Dedifferentiated amniotic fluid mesenchymal stem cell (primary cell): Measurements from ENCODE around the gene TRAP1.

Experiments used
- DNase-seq: peaks from one replicate; pipeline ENCODE4 v3.0.0-alpha.2; 2016; ENCODE audit errors: extremely low spot score

TRAP1 gene

GRCh38 chr16:3651461-3652372, 65.6 kb downstream of the TRAP1 start:
- DNase-seq = no peak

DNA sequence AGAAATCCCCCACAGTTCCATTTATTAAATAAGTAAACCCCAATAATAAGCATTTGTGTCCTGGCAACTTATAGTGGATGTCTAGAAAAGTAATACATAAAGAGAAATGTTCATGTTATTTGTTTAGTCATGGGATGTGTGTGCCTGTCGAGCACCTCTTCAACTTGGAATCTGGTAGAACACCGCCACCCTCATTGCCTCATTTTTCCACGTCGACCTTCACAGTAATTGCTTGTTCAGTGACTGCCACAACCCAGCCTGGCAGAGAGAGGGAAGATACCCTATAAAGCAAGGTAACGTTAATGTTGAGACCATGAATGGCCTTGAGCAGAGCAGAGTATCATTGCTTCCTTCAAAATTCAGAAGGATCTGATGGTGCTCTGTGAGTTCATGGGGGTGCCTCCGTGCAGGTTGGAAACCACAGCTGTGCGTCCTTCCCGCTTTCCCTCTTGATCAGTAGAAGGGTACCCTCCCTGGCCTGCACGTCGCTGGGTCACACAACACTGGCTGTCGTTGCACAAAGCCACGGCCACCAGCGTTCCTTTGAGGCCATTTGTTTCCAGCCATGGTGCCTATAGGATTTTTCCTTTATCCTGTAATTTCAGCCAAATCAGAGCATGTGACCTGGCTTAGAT, 66.6 kb downstream of the TRAP1 start:
- DNase-seq = no peak

DNA sequence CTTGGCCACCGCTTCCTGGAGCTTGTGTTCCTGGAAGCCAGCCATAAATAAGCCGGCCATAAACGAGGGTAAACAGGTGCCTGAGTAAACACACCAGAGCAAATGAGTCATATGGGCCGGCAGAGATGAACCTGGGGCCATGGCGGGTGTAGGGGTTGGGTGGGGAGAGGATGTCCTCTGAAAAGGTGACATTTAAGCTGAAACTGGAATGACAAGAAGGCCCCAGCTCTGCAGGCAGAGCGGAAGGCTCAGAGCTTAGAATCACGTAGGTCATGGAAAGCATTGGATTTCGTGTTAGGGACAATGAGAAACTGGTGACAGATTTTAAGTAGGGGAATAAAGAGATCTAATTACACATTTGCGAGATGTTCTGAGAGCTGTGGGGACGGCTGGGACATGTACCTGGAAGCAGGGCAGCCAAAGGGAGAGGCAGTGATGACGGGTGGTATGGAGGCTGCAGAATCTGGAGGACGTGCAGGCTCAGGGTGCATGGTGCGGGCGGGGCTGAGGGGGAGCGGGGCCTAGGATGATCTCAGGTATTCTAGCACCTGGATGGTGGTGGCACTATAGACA, 70.9 kb downstream of the TRAP1 start:
- no peak for DNase-seq

GRCh38 chr16:3645504-3646347, 71.6 kb downstream of the TRAP1 start:
- DNase-seq = no peak

- no peak for DNase-seq
These were observed 72.2 kb downstream of the TRAP1 start for GRCh38 chr16:3645108-3645503.

GRCh38 chr16:3643095-3643730, 74.1 kb downstream of the TRAP1 start:
- no peak for DNase-seq

DNA sequence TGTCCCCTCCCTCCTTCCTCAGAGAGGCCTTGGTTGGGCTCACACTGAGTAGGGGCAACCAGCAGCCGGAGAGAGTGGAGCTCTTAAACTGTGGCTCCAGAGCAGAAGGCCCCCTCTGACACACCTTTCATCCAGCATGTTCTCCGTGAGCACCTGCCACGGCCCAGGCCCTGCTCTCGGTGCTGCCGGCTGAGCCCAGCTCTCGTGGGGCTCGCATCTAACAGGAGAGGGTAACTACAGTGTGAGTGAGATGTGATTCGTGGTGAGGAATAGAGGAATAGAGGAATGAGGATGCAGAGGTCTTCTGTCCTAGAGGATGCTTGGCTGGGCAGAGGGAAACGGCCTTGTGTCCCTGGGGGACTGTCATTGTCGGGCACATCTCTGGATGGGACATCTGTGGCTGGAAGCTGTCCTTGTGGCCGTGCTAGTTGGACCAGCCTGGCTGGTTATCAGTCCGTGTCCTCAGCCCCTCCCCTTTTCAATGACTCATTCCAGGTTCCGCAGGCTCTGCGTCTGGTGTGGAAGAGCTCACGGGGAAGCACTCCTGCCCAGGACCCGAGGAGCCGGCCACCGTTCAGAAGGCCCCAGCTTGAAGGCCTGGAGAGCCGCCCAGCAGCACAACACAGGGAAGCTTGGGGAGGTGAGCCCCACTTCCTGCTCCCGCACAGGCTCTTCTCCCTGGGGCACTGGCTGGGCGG, 74.8 kb downstream of the TRAP1 start:
- no peak for DNase-seq

GRCh38 chr16:3641801-3642396, 75.4 kb downstream of the TRAP1 start:
- no peak for DNase-seq

DNA sequence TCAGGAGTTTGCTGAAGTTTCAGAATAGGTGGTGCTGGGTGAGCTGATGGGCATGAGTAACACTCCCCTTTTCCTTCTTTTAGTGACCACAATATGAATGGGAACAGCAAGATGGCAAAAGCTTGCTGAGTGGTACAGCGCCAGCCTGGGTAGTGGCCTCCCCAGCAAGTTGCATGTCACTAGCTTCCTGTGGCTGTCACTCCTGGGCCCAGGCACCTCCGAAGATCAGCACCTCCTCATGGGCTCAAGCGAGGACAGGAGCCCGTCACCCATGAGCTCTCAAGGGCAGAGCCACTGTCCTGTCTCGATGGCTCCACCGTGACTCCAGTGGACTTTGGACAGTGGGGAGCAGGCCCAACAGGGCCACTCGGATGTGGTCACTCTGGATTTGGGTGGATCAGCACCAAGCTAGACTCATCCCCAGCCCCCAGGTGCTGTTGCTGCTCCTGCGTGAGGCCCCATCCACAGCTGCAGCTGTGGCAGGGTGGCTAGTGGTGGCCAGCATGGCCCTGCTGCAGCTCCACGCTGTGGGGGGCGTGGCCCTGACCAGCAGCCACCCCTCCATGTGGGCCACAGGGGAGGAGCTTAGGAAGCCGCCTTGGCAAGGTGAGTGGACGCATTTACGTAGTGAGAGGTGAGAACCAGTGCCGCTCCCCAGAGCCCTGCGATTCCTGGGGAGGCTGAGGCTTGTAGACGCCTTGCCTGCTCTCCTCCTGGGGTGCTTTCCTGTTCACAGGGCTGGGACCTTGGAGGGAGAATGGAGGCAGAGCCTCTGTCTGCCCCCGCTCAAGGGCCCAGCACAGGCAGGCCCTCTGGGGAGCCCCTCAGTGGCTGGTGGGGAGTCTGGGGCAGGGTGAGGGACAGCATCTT, 76.5 kb downstream of the TRAP1 start:
- DNase-seq = no peak

- no peak for DNase-seq
These were observed 77.1 kb downstream of the TRAP1 start for GRCh38 chr16:3640207-3640606.

GRCh38 chr16:3638916-3639644, 78.2 kb downstream of the TRAP1 start:
- no peak for DNase-seq

- no peak for DNase-seq
These were observed 79.9 kb downstream of the TRAP1 start for GRCh38 chr16:3637371-3637923.

GRCh38 chr16:3625911-3626732, 91.2 kb downstream of the TRAP1 start:
- no peak for DNase-seq

GRCh38 chr16:3625331-3625730, 92.0 kb downstream of the TRAP1 start:
- DNase-seq = no peak

DNA sequence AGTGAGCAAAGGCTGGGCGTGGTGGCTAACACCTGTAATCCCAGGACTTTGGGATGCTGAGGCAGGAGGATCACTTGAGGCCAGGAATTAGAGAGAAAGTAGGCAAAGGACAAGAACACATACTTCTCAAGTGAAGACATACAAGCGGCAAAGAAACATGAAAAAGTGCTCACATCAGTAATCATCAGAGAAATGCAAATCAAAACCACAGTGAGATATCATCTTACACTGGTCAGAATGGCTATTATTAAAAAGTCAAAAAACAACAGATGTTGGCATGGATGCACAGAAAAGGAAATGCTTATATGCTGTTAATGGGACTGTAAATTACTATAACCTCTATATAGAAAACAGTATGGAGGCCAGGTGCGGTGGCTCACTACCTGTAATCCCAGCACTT, 93.7 kb downstream of the TRAP1 start:
- no peak for DNase-seq

DNA sequence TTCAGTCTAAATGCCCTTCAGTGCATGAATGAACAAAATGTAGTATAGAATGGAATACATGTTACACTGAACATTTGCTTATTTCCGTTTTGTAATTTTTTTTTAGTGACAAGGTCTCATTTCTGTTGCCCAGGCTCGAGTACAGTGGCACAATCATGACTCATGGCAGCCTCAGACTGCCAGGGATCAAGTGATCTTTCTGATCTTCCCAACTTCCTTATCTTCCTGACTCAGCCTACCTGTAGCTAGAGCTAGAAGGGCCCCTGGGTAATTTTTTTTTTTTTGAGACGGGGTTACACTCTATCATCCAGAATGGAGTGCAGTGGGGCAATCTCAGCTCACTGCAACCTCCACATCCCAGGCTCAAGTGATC, 98.6 kb downstream of the TRAP1 start:
- no peak for DNase-seq
